GM23248 (cell line): ENCODE results near the gene SLC35F3.

Experiments used
- EZH2 ChIP-seq: fragments of 200-600 bp; sonication (generic); IDR thresholded peaks from 2 replicates; pipeline ENCODE4 v1.6.1; 2018; ENCODE audit warnings: antibody characterized with exemption, mild to moderate bottlenecking; ENCODE audit not compliant: insufficient read depth, poor library complexity, severe bottlenecking
- EZH2phosphoT487 ChIP-seq: fragments of 200-600 bp; sonication (generic); IDR thresholded peaks from 2 replicates; pipeline ENCODE4 v1.6.1; 2018; ENCODE audit warnings: antibody characterized with exemption, moderate library complexity, mild to moderate bottlenecking, low read depth; ENCODE audit not compliant: insufficient read depth

DNA sequence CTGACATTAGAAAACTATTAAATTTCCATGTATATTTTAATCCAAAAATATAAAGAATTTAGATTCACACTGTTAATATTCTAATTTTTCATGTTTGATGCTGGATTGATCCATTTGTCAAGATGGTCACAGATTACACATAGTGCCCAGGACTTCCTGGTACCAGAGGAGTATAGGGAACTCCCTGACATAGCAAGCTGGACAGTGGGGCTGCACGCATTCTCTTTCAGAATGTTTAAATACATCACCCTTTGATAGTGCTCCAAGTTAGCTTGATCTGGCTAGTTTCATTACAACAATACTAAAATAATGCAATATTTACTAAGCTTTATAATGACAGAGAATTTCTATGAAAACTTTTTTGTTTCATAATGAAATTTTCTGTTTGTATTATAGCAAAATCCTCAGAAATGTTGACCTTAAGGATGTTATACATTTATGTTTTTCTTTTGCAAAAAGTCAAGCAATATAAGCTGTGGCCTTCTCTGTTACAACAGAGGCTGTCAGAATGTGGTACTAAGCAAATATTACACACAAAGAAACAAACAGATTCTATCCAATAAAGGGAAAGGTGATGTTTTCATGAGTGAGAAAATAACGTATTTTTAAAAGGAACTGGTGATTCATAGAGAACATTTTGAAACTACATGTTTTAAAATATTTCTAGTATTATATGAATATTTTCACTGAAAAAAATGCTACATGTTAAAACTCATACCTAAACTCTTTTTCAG is 84.7 kb downstream of the SLC35F3 start:
- TF ChIP-seq EZH2 (no peak), EZH2phosphoT487 (no peak)
